Measurements from ENCODE around the gene GSG1L. TPM values are rescaled to one million over a fixed set of nuclear protein-coding genes. Genes with fewer than 3 reads are reported as not detected.

The GSG1L gene
- total RNA-seq, 2 experiments from 2014 or later = not detected

- intact Hi-C loops (cut with micrococcal nuclease) = no loop called here
- Mint-ChIP-seq H3K27ac (no peak overlapping the region), H3K36me3 (ENCODE audit: low read depth) (no peaks in the 10 kb centered on the region), H3K4me1 (ENCODE audit: low read depth) (no peaks in the 10 kb centered on the region), H3K4me3 (no peak overlapping the region), H3K9me3 (no peaks in the 10 kb centered on the region), H3K27me3 (no peaks in the 10 kb centered on the region)
- no peak for DNase-seq
- ChIA-PET POLR2A (no interaction called here), CTCF (no interaction called here)
- TF ChIP-seq, protein P1, sequence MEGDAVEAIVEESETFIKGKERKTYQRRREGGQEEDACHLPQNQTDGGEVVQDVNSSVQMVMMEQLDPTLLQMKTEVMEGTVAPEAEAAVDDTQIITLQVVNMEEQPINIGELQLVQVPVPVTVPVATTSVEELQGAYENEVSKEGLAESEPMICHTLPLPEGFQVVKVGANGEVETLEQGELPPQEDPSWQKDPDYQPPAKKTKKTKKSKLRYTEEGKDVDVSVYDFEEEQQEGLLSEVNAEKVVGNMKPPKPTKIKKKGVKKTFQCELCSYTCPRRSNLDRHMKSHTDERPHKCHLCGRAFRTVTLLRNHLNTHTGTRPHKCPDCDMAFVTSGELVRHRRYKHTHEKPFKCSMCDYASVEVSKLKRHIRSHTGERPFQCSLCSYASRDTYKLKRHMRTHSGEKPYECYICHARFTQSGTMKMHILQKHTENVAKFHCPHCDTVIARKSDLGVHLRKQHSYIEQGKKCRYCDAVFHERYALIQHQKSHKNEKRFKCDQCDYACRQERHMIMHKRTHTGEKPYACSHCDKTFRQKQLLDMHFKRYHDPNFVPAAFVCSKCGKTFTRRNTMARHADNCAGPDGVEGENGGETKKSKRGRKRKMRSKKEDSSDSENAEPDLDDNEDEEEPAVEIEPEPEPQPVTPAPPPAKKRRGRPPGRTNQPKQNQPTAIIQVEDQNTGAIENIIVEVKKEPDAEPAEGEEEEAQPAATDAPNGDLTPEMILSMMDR (IDR thresholded peaks at IDR 0.05) = no peak
- no peak for ATAC-seq
Measured at GRCh38 chr16:27823421-27823820, 240.1 kb downstream of the GSG1L start.

- H3K27ac Mint-ChIP-seq = no peak overlapping the region
- ChIA-PET CTCF (no interaction called here), POLR2A (no interaction called here)
- DNase-seq (no peak), ATAC-seq (no peak)
- H3K4me1 Mint-ChIP-seq (ENCODE audit: low read depth) = no peaks in the 10 kb centered on the region
- intact Hi-C loops (cut with micrococcal nuclease) = no loop called here
- H3K36me3 Mint-ChIP-seq (ENCODE audit: low read depth) = no peaks in the 10 kb centered on the region
- peaks cover 2% of the 10 kb centered on the region for H3K27me3 Mint-ChIP-seq
- TF ChIP-seq, protein P1 (IDR thresholded peaks at IDR 0.05) = no peak
- H3K4me3 Mint-ChIP-seq = no peak overlapping the region
- H3K9me3 Mint-ChIP-seq = no peaks in the 10 kb centered on the region
Measured at GRCh38 chr16:27822996-27823395, 240.5 kb downstream of the GSG1L start.

- ATAC-seq (no peak), DNase-seq (no peak)
- intact Hi-C loops (cut with micrococcal nuclease) = no loop called here
- Mint-ChIP-seq H3K4me3 (no peak overlapping the region), H3K4me1 (ENCODE audit: low read depth) (no peaks in the 10 kb centered on the region), H3K27ac (no peak overlapping the region), H3K27me3 (peaks cover 4% of the 10 kb centered on the region), H3K36me3 (ENCODE audit: low read depth) (no peaks in the 10 kb centered on the region), H3K9me3 (no peaks in the 10 kb centered on the region)
- CTCF ChIA-PET = no interaction called here
- POLR2A ChIA-PET = no interaction called here
- TF ChIP-seq, protein P1 (IDR thresholded peaks at IDR 0.05) = no peak
Measured at GRCh38 chr16:27822529-27822928, 241.0 kb downstream of the GSG1L start.

- Mint-ChIP-seq H3K27me3 (peaks cover 8% of the 10 kb centered on the region), H3K4me3 (no peak overlapping the region), H3K27ac (no peak overlapping the region), H3K36me3 (ENCODE audit: low read depth) (no peaks in the 10 kb centered on the region), H3K4me1 (ENCODE audit: low read depth) (no peaks in the 10 kb centered on the region), H3K9me3 (no peaks in the 10 kb centered on the region)
- ChIA-PET CTCF (no interaction called here), POLR2A (no interaction called here)
- ATAC-seq (no peak), DNase-seq (no peak)
- intact Hi-C loops (cut with micrococcal nuclease) = no loop called here
- TF ChIP-seq, protein P1 (IDR thresholded peaks at IDR 0.05) = no peak
Measured at GRCh38 chr16:27820646-27821345, 242.7 kb downstream of the GSG1L start.

DNA sequence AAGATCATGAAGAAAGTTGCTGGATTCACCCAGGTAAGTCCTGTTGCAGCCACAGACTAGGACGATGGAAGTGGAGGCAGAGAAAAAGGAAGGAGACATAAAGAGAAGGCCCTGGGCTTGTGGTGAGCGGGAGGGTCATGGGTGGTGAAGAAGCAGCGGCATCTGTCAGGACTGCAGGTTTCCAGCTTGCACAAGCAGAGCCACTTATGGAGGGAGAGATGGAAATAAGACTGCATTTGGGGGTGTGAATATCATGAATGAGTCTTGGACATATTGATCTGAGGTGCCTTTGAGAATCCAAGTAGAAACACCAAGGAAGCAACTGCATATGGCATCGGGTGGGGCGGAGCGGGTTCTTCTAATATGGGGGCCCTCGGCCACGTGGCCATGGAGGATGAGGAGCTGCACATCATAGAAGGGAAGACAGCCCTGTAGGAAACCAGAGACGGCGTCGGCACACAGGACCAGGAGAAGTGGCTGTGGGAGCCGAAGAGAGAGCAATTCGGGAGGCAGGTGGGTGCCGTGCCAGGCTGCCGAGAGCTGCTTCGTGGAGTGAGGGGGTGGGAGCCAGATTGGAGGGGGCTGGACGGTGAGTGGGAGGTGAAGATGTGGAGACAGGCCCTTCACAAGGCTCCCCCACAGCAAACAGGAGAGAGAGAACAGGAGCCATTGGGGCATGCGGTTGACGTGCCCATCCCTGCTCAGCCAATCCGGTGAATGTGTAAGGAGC is 243.5 kb downstream of the GSG1L start:
- Mint-ChIP-seq H3K27me3 (peaks cover 8% of the 10 kb centered on the region), H3K27ac (no peak overlapping the region), H3K4me1 (ENCODE audit: low read depth) (no peaks in the 10 kb centered on the region), H3K36me3 (ENCODE audit: low read depth) (no peaks in the 10 kb centered on the region), H3K9me3 (no peaks in the 10 kb centered on the region), H3K4me3 (no peak overlapping the region)
- ATAC-seq (no peak), DNase-seq (no peak)
- POLR2A ChIA-PET = interaction anchor here (0.5 to 0.6 kb wide), 2 partner anchors 20 to 1920 kb away, joined by 3 to 4 read pairs; no protein-coding TSS in a partner anchor
- CTCF ChIA-PET = no interaction called here
- TF ChIP-seq, protein P1 (IDR thresholded peaks at IDR 0.05) = no peak
- intact Hi-C loops (cut with micrococcal nuclease) = no loop called here

All from activated CD8-positive, alpha-beta T cell treated with anti-CD3 and anti-CD28 coated beads for 36 hours (primary cell).